Endothelial cell (in vitro differentiated cells): ENCODE measurements around the gene C9orf43. TPM values are rescaled to one million over a fixed set of nuclear protein-coding genes. Genes with fewer than 3 reads are reported as not detected.
"Not testable (repeated sequence)": the region's sequence is repeated elsewhere in the genome, so short reads cannot be mapped to it uniquely, and the experiment has no call there.

Source experiments
- DNase-seq: peaks from one replicate; pipeline ENCODE4 v3.0.0; 2021; ENCODE audit warnings: low spot score
- H3K27ac Mint-ChIP-seq: one replicate; pipeline ENCODE4 v1.8.0; 2021; ENCODE audit warnings: mixed read lengths, inconsistent platforms; ENCODE audit not compliant: unreplicated experiment
- H3K27me3 Mint-ChIP-seq: one replicate; pipeline ENCODE4 v1.8.0; 2021; ENCODE audit warnings: mild to moderate bottlenecking, moderate library complexity, mixed read lengths, inconsistent platforms; ENCODE audit not compliant: unreplicated experiment
- H3K36me3 Mint-ChIP-seq: one replicate; pipeline ENCODE4 v1.8.0; 2021; ENCODE audit warnings: mild to moderate bottlenecking, low read depth, mixed read lengths, inconsistent platforms; ENCODE audit not compliant: unreplicated experiment
- H3K4me1 Mint-ChIP-seq: one replicate; pipeline ENCODE4 v1.8.0; 2021; ENCODE audit warnings: mild to moderate bottlenecking, mixed read lengths, inconsistent platforms; ENCODE audit not compliant: unreplicated experiment
- H3K4me3 Mint-ChIP-seq: one replicate; pipeline ENCODE4 v1.8.0; 2021; ENCODE audit warnings: mild to moderate bottlenecking, mixed read lengths, inconsistent platforms; ENCODE audit not compliant: unreplicated experiment
- H3K9me3 Mint-ChIP-seq: one replicate; pipeline ENCODE4 v1.8.0; 2021; ENCODE audit warnings: mixed read lengths, inconsistent platforms; ENCODE audit not compliant: unreplicated experiment
- total RNA-seq: library from RNA; stranded (reverse); fragmentation: NEBNext Ultra II Directional; extraction: Animal tissue kit (Norgen Biotek cat#: 25700); gene quantifications from one replicate; pipeline ENCODE4 v1.2.1, GENCODE V29; 2021; ENCODE audit not compliant: unreplicated experiment
- TF ChIP-seq, protein P1 (sequence below): fragments of 200-600 bp; sonication (generic); IDR thresholded peaks from one replicate; pipeline ENCODE4 v1.5.0; 2021; ENCODE audit warnings: antibody characterized with exemption; ENCODE audit not compliant: unreplicated experiment

C9orf43 gene
- total RNA-seq, 1 donor from 2014 or later: 0.92 TPM

DNA sequence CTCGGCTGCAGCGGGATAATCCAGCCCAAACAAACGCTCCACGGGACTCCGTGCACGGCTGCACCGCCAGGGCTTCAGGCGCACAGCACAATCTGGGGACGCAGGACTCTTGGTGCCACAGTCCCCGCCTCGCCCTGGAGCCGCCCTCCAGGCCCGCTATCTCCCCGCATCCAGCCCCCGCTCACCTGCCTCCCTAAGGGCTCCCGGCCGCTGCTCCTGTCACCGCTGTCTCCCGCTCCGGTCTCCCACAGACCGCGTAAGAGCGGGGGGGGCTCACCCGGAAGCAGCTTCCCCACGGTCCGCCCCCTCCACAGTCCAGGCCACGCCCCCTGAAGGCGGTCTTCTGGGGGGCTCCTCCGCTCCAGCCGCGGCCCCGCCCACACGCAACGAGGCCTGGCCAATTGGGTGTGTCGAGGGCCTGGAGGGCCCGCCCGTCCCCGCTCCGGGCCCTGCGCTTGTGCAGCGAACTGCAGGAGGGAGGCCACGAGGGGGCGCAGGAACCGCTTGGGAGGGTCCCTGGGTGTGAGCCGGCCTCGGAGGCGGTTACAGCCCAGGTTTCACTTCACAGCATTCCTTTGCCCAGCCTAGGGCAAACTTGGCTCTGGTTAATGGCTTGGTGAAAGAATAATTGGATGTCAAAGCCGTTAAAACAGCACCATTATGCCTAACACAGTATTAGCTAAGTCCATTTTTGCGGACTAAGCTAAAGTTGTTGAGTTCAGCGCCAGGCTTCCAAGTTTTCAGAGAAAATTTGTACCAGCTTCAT lies 9.3 kb upstream of the C9orf43 start, which contains the start of gene ALAD:
ALAD (minus strand) TSS at position 258 of the 766 bp plus-strand sequence. CDS start 7,725 bp downstream, outside the sequence.
- TF ChIP-seq, protein P1, sequence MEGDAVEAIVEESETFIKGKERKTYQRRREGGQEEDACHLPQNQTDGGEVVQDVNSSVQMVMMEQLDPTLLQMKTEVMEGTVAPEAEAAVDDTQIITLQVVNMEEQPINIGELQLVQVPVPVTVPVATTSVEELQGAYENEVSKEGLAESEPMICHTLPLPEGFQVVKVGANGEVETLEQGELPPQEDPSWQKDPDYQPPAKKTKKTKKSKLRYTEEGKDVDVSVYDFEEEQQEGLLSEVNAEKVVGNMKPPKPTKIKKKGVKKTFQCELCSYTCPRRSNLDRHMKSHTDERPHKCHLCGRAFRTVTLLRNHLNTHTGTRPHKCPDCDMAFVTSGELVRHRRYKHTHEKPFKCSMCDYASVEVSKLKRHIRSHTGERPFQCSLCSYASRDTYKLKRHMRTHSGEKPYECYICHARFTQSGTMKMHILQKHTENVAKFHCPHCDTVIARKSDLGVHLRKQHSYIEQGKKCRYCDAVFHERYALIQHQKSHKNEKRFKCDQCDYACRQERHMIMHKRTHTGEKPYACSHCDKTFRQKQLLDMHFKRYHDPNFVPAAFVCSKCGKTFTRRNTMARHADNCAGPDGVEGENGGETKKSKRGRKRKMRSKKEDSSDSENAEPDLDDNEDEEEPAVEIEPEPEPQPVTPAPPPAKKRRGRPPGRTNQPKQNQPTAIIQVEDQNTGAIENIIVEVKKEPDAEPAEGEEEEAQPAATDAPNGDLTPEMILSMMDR: peak; percentile 85
- no peak within 1 kb of the TSS for H3K27ac Mint-ChIP-seq
- H3K36me3 Mint-ChIP-seq: no peaks in the 10 kb centered on the region
- no peaks in the 10 kb centered on the region for H3K9me3 Mint-ChIP-seq
- H3K27me3 Mint-ChIP-seq: peaks cover 3% of the 10 kb centered on the region
- peak; percentile 100 for DNase-seq
- peak within 1 kb of the TSS; percentile 90 for H3K4me3 Mint-ChIP-seq
- peaks cover 9% of the 10 kb centered on the region for H3K4me1 Mint-ChIP-seq

DNA sequence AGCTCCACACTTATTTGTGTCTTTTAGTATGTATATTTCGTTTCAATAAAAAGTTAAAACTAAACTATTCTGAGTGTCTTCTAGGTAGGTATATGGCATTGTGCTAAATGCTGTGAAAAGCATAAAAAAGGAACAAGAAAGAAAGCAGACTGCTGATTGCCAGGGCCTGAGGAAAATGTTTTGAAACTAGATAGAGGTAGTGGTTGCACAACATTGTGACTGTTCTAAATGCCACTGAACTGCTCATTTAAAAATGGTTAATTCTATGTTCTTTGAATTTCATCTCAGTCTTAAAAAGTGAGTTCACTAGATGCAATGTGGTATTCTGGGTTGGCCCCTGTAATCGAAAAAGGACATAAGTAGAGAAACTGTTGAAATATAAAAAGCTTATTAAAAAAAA lies 6.9 kb upstream of the C9orf43 start:
- DNase-seq: no peak
- TF ChIP-seq, protein P1: no peak
- Mint-ChIP-seq H3K36me3 (peaks cover 13% of the 10 kb centered on the region), H3K4me1 (peaks cover 4% of the 10 kb centered on the region), H3K4me3 (no peak overlapping the region), H3K9me3 (no peaks in the 10 kb centered on the region), H3K27ac (no peak overlapping the region), H3K27me3 (peaks cover 3% of the 10 kb centered on the region)

DNA sequence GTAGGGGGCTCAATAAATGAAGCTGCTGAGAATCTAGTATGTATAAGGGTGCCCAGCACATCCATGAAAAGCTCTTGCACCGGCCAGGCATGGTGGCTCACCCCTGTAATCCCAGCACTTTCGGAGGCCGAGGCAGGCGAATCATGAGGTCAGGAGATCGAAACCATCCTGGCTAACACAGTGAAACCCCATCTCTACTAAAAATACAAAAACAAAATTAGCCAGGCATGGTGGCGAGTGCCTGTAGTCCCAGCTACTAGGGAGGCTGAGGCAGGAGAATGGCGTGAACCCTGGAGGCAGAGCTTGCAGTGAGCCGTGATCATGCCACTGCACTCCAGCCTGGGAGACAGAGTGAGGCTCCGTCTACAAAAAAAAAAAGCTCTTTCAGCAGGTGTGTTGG lies 4.2 kb upstream of the C9orf43 start:
- H3K9me3 Mint-ChIP-seq, H3K27ac Mint-ChIP-seq, DNase-seq, H3K27me3 Mint-ChIP-seq, H3K4me3 Mint-ChIP-seq: not testable (repeated sequence)
- Mint-ChIP-seq H3K4me1 (peaks cover 18% of the 10 kb centered on the region), H3K36me3 (peaks cover 21% of the 10 kb centered on the region)

DNA sequence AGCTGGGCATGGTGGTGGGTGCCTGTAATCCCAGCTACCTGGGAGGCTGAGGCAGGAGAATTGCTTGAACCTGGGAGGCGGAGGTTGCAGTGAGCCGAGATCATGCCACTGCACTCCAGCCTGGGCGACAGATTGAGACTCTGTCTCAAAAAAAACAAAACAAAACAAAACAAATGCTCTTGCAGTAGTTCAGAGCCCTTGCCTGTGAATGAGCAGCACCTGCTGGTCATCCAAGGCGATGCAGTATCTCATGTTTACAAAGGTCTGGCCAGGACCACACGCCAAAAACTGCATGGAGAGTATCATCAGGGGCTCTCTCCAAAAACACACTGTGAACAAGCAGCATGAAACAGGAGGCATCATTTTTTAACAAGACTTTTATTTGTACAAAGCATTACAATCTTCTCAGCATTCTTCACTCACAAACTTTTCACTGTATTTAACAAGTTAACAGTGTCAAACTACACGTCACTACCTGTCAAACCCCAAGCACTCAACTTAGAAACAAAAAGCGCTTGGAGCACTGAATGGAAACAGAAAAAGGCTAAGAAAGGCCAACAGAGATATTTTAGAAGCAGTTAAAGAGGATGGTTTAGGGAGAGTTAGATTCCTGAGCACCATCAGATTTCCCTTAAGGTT lies 3.6 kb upstream of the C9orf43 start:
- peaks cover 18% of the 10 kb centered on the region for H3K4me1 Mint-ChIP-seq

DNA sequence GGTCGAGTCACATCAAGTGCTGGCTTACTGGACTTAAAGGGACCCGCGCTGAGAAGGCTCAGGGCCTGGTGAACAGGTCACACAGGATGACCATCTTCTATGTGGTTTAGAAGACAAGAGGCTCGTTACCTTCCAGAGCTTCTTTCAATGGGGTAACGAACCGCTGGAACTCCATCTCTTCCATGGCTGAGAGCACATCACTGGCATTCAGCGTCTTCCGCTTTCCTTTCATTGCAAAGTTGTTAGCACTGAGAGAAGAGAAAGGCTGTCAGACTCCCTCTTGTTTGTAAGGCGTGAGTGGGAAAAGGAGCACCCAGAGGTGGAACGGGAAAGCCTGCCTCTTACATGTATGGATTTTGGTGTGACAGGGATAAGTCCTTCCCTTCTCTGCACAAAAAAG lies 1.1 kb upstream of the C9orf43 start:
- Mint-ChIP-seq H3K36me3 (peaks cover 21% of the 10 kb centered on the region), H3K4me3 (peak overlapping the region; percentile 100), H3K9me3 (no peaks in the 10 kb centered on the region), H3K27ac (peak overlapping the region; percentile 76), H3K4me1 (peaks cover 18% of the 10 kb centered on the region), H3K27me3 (peaks cover 7% of the 10 kb centered on the region)
- no peak for DNase-seq
- TF ChIP-seq, protein P1: no peak

More for the DNA sequence above, 3.6 kb upstream of the C9orf43 start:
- H3K27ac Mint-ChIP-seq, H3K9me3 Mint-ChIP-seq, H3K4me3 Mint-ChIP-seq, H3K27me3 Mint-ChIP-seq: not testable (repeated sequence)
- peak; percentile 63 for DNase-seq
- TF ChIP-seq, protein P1: peak; percentile 65
- peaks cover 21% of the 10 kb centered on the region for H3K36me3 Mint-ChIP-seq
